K562 (cell line): ENCODE measurements around the gene RRP9. TPM values are rescaled to one million over a fixed set of nuclear protein-coding genes. Genes with fewer than 3 reads are reported as not detected.

Experiments
- CBFB ChIP-seq: sonication (generic); formaldehyde crosslinking; IDR thresholded peaks from 2 replicates; pipeline ENCODE4 v1.4.0; 2020; ENCODE audit warnings: mild to moderate bottlenecking, missing genetic modification reagents
- CBX2 ChIP-seq: fragments of 200-600 bp; sonication (generic); IDR thresholded peaks from one replicate; pipeline ENCODE4 v1.6.1; 2012; ENCODE audit warnings: mild to moderate bottlenecking, low read length, inconsistent platforms; ENCODE audit not compliant: insufficient read depth, poor library complexity, severe bottlenecking
- HDGF ChIP-seq: fragments of 450-650 bp; IDR thresholded peaks from 2 replicates; pipeline ENCODE4 v1.6.1; 2016
- IFI16 ChIP-seq: fragments of 250-450 bp; sonication (Bioruptor Pico); IDR thresholded peaks from 2 replicates; pipeline ENCODE4 v2.1.2; 2022; ENCODE audit warnings: mild to moderate bottlenecking, inconsistent platforms
- KLF16 ChIP-seq: IDR thresholded peaks from 2 replicates; pipeline ENCODE4 v1.6.1; 2016; ENCODE audit warnings: antibody characterized with exemption
- NCOR1 ChIP-seq: fragments of 450-650 bp; IDR thresholded peaks from 2 replicates; pipeline ENCODE4 v1.6.1; 2016; ENCODE audit warnings: mild to moderate bottlenecking, moderate library complexity
- POLR2AphosphoS2 ChIP-seq: IDR thresholded peaks from 2 replicates; pipeline ENCODE4 v1.6.1; 2012; ENCODE audit warnings: low read length, improper control_type of control experiment
- TBP ChIP-seq: optimal IDR thresholded peaks from 2 replicates; pipeline ENCODE3; 2011; ENCODE audit warnings: low read depth, low read length, improper control_type of control experiment
- XRCC5 ChIP-seq: fragments of 200-400 bp; formaldehyde crosslinking; IDR thresholded peaks from 2 replicates; pipeline ENCODE4 v1.6.1; 2017; ENCODE audit warnings: low read depth, mild to moderate bottlenecking, low read length
- ZBTB7A ChIP-seq: IDR thresholded peaks from 2 replicates; pipeline ENCODE4 v1.6.1; 2011; ENCODE audit warnings: low read depth, mild to moderate bottlenecking, low read length, moderate library complexity, borderline replicate concordance; ENCODE audit not compliant: control insufficient read depth
- ZNF134 ChIP-seq: fragments of 250-450 bp; sonication (Bioruptor Pico); conservative IDR thresholded peaks from 2 replicates; pipeline ENCODE4 v1.4.0; 2020
- ZNF140 ChIP-seq: fragments of 250-450 bp; sonication (Bioruptor Pico); IDR thresholded peaks from 2 replicates; pipeline ENCODE4 v1.8.0; 2021; ENCODE audit warnings: moderate library complexity, mild to moderate bottlenecking, inconsistent platforms
- ZNF347 ChIP-seq: fragments of 450-650 bp; formaldehyde crosslinking; IDR thresholded peaks from 2 replicates; pipeline ENCODE4 v1.4.0; 2020; ENCODE audit warnings: low read depth, mild to moderate bottlenecking, moderate library complexity
- ZNF699 ChIP-seq: fragments of 250-450 bp; sonication (Bioruptor Pico); IDR thresholded peaks from 2 replicates; pipeline ENCODE4 v1.8.0; 2021; ENCODE audit warnings: mild to moderate bottlenecking, moderate library complexity; ENCODE audit not compliant: insufficient replicate concordance
- ZNF79 ChIP-seq: fragments of 250-450 bp; sonication (Bioruptor Pico); IDR thresholded peaks from 2 replicates; pipeline ENCODE4 v1.4.0; 2020; ENCODE audit warnings: low read depth, mild to moderate bottlenecking, moderate library complexity
- polyA plus RNA-seq, 8 experiments: library from polyadenylated mRNA; depleted of rRNA in 4 of 8; stranded (reverse) in 5 of 8; unstranded in 3 of 8; fragments of >200 nt; fragmentation: Nextera tagmentation in 2 of 8; fragmentation: Illumina TruSeq in 1 of 8; extraction: Ambion mirVana in 2 of 8; extraction: Trizol in 1 of 8; gene quantifications; 2 replicates each; pipeline versions ENCODE4 v1.2.1 to v1.2.3, GENCODE V29; 2011 to 2014; ENCODE audit warnings: inconsistent platforms in 1 of 8, missing spikeins in 1 of 8
- total RNA-seq, 7 experiments: library from RNA; depleted of rRNA in 6 of 7; stranded (reverse); fragments of >200 nt in 6 of 7; fragmentation: Illumina TruSeq in 2 of 7; extraction: Trizol in 2 of 7; gene quantifications; 2 replicates each; pipeline versions ENCODE4 v1.2.1 to v1.2.3, GENCODE V29; 2011 to 2021; ENCODE audit warnings: low replicate concordance in 1 of 7
- TF ChIP-seq, protein P1 (sequence below): fragments of 450-650 bp; IDR thresholded peaks from 2 replicates; pipeline ENCODE4 v1.6.1; 2016; ENCODE audit warnings: borderline replicate concordance
- TF ChIP-seq, protein P2 (sequence below): sonication (generic); formaldehyde crosslinking; IDR thresholded peaks from 2 replicates; pipeline ENCODE4 v1.8.1; 2022; ENCODE audit warnings: missing genetic modification reagents
- TF ChIP-seq, protein P3 (sequence below): sonication (generic); formaldehyde crosslinking; IDR thresholded peaks from 2 replicates; pipeline ENCODE4 v1.8.1; 2023; ENCODE audit warnings: mild to moderate bottlenecking, missing genetic modification reagents

The RRP9 gene
- total and polyA plus RNA-seq, 9 of the 15 experiments (the other 6 are each of a cell fraction or from before 2014, with no cell fraction given) = 5.2 to 67.0 (median 45.9) TPM

DNA sequence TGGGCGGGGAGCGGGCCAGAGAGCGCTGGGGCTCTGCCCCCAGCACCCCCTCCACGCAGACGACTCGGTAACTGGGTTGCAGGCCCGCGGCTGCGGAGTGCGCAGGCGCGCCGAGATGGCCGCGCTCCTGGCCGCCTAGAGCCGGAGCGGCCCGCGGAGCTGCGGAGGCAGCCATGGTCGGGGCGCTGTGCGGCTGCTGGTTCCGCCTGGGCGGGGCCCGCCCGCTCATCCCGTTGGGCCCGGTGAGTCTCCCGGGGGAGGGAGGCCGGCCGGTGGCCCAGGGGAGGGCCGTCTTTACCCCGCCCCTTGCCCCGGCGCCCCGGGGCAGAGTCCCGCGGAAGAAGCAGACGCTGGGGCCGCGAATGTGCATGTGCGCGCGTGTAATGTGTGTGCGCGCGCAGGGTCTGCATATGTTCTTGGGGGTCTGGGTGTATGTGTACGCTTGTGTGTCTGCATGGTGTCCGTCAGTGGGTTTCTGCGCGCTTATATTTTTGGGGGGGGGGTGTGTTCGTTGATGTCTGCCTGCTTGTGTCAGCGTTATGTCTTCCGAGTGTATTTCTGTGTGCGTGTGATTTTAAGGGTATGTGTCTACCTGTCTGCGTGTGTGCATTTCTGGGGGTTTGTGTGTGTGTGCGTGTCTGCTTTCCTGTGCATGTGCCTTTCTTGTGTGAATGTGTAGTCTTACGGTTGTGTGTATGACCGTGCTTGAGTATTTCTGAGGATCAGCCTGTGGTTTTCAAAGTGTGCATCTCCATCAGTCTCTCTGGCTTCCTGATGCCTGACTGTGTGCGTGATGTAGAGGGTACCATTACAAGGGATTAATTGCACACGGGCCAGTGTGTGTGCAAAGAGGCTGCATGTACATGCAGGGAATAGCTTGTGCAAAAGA, 33.5 kb upstream of the RRP9 start, which contains the start of gene ABHD14A (continued):
- TF ChIP-seq ZBTB7A (peak; percentile 34; the same call in 1 of the 2 replicates), ZNF699 (CRISPR knock-in tag) (no peak), ZNF140 (CRISPR knock-in tag) (no peak), TBP (peak; percentile 36), XRCC5 (no peak), ZNF347 (CRISPR knock-in tag) (no peak), KLF16 (no peak), ZNF79 (CRISPR knock-in tag) (no peak), HDGF (peak; percentile 87; the same call in 1 of the 2 replicates), ZNF134 (CRISPR knock-in tag) (no peak), CBX2 (no peak), IFI16 (CRISPR knock-in tag) (no peak), NCOR1 (no peak), CBFB (no peak), POLR2AphosphoS2 (no peak)
- TF ChIP-seq, protein P1, sequence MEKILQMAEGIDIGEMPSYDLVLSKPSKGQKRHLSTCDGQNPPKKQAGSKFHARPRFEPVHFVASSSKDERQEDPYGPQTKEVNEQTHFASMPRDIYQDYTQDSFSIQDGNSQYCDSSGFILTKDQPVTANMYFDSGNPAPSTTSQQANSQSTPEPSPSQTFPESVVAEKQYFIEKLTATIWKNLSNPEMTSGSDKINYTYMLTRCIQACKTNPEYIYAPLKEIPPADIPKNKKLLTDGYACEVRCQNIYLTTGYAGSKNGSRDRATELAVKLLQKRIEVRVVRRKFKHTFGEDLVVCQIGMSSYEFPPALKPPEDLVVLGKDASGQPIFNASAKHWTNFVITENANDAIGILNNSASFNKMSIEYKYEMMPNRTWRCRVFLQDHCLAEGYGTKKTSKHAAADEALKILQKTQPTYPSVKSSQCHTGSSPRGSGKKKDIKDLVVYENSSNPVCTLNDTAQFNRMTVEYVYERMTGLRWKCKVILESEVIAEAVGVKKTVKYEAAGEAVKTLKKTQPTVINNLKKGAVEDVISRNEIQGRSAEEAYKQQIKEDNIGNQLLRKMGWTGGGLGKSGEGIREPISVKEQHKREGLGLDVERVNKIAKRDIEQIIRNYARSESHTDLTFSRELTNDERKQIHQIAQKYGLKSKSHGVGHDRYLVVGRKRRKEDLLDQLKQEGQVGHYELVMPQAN = peak; percentile 68; the same call in 1 of the 2 replicates
- TF ChIP-seq, protein P2, sequence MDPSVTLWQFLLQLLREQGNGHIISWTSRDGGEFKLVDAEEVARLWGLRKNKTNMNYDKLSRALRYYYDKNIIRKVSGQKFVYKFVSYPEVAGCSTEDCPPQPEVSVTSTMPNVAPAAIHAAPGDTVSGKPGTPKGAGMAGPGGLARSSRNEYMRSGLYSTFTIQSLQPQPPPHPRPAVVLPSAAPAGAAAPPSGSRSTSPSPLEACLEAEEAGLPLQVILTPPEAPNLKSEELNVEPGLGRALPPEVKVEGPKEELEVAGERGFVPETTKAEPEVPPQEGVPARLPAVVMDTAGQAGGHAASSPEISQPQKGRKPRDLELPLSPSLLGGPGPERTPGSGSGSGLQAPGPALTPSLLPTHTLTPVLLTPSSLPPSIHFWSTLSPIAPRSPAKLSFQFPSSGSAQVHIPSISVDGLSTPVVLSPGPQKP (CRISPR knock-in tag) = no peak
- TF ChIP-seq, protein P3, sequence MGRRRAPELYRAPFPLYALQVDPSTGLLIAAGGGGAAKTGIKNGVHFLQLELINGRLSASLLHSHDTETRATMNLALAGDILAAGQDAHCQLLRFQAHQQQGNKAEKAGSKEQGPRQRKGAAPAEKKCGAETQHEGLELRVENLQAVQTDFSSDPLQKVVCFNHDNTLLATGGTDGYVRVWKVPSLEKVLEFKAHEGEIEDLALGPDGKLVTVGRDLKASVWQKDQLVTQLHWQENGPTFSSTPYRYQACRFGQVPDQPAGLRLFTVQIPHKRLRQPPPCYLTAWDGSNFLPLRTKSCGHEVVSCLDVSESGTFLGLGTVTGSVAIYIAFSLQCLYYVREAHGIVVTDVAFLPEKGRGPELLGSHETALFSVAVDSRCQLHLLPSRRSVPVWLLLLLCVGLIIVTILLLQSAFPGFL (CRISPR knock-in tag) = no peak
